GM23338 (cell line): Measurements from ENCODE around the gene ELOA2.

Experiments
- CREB1 ChIP-seq: fragments of 250-450 bp; sonication (Bioruptor Pico); IDR thresholded peaks from 2 replicates; pipeline ENCODE4 v1.5.0; 2020; ENCODE audit warnings: low read depth, mild to moderate bottlenecking, moderate library complexity
- CTCF ChIP-seq, 2 experiments: fragments of 200-600 bp in 1 of 2; sonication (generic) in 1 of 2; conservative IDR thresholded peaks; 2 replicates each; pipeline versions ENCODE4 v1.5.1 to v1.6.1; 2016 to 2017; ENCODE audit warnings: antibody characterized with exemption in 2 of 2, low read depth in 2 of 2, mild to moderate bottlenecking in 2 of 2, moderate library complexity in 1 of 2
- EZH2phosphoT487 ChIP-seq: fragments of 200-600 bp; sonication (generic); IDR thresholded peaks from one replicate; pipeline ENCODE4 v1.8.1; 2018; ENCODE audit warnings: antibody characterized with exemption; ENCODE audit not compliant: unreplicated experiment
- POLR2AphosphoS5 ChIP-seq: IDR thresholded peaks from 2 replicates; pipeline ENCODE4 v1.6.1; 2016; ENCODE audit warnings: antibody characterized with exemption, low read depth
- REST ChIP-seq: IDR thresholded peaks from one replicate; pipeline ENCODE4 v1.6.1; 2018; ENCODE audit warnings: antibody characterized with exemption; ENCODE audit not compliant: unreplicated experiment
- ZNF114 ChIP-seq: fragments of 250-450 bp; sonication (Bioruptor Pico); IDR thresholded peaks from 2 replicates; pipeline ENCODE4 v1.5.0; 2020; ENCODE audit warnings: mild to moderate bottlenecking, moderate library complexity

- TF ChIP-seq REST (no peak), CTCF (conservative IDR thresholded peaks at IDR 0.05; ENCODE audit: low read depth in 2 of 2) (no peak), EZH2phosphoT487 (no peak), CREB1 (CRISPR knock-in tag) (no peak), POLR2AphosphoS5 (no peak), ZNF114 (CRISPR knock-in tag) (no peak)
Observed at GRCh38 chr18:47063096-47063495, 27.7 kb upstream of the ELOA2 start.
